ENCODE results near the gene CDH24. TPM values are rescaled to one million over a fixed set of nuclear protein-coding genes. Genes with fewer than 3 reads are reported as not detected.

Gene CDH24
- total and polyA plus RNA-seq, 2 of the 13 experiments (the other 11 are each of a cell fraction or from before 2014, with no cell fraction given): 0.69 to 0.99 TPM

DNA sequence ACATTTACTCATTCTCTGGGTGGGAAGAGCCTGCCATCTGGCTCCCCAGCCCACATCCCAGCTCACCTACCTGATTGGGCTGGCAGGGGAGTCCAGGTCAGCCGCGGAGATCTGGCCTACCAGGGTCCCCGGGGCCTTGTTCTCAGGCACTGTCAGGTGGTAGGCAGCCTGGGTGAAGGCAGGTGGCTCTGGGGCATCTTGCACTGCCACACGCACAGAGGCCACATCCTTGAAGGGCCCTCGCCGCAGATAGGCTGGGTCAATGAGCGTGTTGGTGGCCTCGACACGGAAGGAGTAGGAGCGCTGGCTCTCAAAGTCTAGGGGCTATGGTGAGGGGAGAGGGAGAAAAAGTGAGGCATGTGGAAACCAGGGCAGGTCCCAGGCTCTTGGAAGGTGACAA lies 3.9 kb downstream of the CDH24 start (continued):
- TF ChIP-seq, protein P1, sequence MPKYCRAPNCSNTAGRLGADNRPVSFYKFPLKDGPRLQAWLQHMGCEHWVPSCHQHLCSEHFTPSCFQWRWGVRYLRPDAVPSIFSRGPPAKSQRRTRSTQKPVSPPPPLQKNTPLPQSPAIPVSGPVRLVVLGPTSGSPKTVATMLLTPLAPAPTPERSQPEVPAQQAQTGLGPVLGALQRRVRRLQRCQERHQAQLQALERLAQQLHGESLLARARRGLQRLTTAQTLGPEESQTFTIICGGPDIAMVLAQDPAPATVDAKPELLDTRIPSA (CRISPR knock-in tag; IDR thresholded peaks at IDR 0.05; ENCODE audit: borderline replicate concordance): no peak
- TF ChIP-seq, protein P2, sequence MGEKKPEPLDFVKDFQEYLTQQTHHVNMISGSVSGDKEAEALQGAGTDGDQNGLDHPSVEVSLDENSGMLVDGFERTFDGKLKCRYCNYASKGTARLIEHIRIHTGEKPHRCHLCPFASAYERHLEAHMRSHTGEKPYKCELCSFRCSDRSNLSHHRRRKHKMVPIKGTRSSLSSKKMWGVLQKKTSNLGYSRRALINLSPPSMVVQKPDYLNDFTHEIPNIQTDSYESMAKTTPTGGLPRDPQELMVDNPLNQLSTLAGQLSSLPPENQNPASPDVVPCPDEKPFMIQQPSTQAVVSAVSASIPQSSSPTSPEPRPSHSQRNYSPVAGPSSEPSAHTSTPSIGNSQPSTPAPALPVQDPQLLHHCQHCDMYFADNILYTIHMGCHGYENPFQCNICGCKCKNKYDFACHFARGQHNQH (CRISPR knock-in tag; IDR thresholded peaks at IDR 0.05): no peak
- TF ChIP-seq ZNF768 (CRISPR knock-in tag; IDR thresholded peaks at IDR 0.05) (0 out of 2 replicates have a peak, but pooled peaks have one; percentile 44), ZNF225 (CRISPR knock-in tag; IDR thresholded peaks at IDR 0.05) (peak; percentile 85; the same call in 1 of the 2 replicates), REL (CRISPR knock-in tag; conservative IDR thresholded peaks at IDR 0.05) (no peak), ZNF720 (CRISPR knock-in tag; IDR thresholded peaks at IDR 0.05) (no peak), YEATS2 (CRISPR knock-in tag; IDR thresholded peaks at IDR 0.05; ENCODE audit: borderline replicate concordance) (no peak), PTBP1 (IDR thresholded peaks at IDR 0.05; ENCODE audit: low read depth, low read length, poor library complexity, severe bottlenecking) (no peak), HHEX (CRISPR knock-in tag; IDR thresholded peaks at IDR 0.05) (no peak), NFYB (CRISPR knock-in tag; IDR thresholded peaks at IDR 0.05) (0 out of 2 replicates have a peak, but pooled peaks have one; percentile 2), ZNF569 (CRISPR knock-in tag; IDR thresholded peaks at IDR 0.05; ENCODE audit: borderline replicate concordance) (no peak), GLI4 (CRISPR knock-in tag; IDR thresholded peaks at IDR 0.05; ENCODE audit: borderline replicate concordance) (no peak), ZNF83 (CRISPR knock-in tag; IDR thresholded peaks at IDR 0.05; ENCODE audit: borderline replicate concordance) (0 out of 2 replicates have a peak, but pooled peaks have one; percentile 30), ZNF224 (CRISPR knock-in tag; IDR thresholded peaks at IDR 0.05) (no peak), REXO4 (CRISPR knock-in tag; IDR thresholded peaks at IDR 0.05; ENCODE audit: borderline replicate concordance) (0 out of 2 replicates have a peak, but pooled peaks have one; percentile 47), NAIF1 (CRISPR knock-in tag; IDR thresholded peaks at IDR 0.05; ENCODE audit: borderline replicate concordance) (no peak), MEIS2 (CRISPR knock-in tag; IDR thresholded peaks at IDR 0.05) (no peak), ZNF790 (CRISPR knock-in tag; IDR thresholded peaks at IDR 0.05; ENCODE audit: borderline replicate concordance) (no peak)
- TF ChIP-seq, protein P3, sequence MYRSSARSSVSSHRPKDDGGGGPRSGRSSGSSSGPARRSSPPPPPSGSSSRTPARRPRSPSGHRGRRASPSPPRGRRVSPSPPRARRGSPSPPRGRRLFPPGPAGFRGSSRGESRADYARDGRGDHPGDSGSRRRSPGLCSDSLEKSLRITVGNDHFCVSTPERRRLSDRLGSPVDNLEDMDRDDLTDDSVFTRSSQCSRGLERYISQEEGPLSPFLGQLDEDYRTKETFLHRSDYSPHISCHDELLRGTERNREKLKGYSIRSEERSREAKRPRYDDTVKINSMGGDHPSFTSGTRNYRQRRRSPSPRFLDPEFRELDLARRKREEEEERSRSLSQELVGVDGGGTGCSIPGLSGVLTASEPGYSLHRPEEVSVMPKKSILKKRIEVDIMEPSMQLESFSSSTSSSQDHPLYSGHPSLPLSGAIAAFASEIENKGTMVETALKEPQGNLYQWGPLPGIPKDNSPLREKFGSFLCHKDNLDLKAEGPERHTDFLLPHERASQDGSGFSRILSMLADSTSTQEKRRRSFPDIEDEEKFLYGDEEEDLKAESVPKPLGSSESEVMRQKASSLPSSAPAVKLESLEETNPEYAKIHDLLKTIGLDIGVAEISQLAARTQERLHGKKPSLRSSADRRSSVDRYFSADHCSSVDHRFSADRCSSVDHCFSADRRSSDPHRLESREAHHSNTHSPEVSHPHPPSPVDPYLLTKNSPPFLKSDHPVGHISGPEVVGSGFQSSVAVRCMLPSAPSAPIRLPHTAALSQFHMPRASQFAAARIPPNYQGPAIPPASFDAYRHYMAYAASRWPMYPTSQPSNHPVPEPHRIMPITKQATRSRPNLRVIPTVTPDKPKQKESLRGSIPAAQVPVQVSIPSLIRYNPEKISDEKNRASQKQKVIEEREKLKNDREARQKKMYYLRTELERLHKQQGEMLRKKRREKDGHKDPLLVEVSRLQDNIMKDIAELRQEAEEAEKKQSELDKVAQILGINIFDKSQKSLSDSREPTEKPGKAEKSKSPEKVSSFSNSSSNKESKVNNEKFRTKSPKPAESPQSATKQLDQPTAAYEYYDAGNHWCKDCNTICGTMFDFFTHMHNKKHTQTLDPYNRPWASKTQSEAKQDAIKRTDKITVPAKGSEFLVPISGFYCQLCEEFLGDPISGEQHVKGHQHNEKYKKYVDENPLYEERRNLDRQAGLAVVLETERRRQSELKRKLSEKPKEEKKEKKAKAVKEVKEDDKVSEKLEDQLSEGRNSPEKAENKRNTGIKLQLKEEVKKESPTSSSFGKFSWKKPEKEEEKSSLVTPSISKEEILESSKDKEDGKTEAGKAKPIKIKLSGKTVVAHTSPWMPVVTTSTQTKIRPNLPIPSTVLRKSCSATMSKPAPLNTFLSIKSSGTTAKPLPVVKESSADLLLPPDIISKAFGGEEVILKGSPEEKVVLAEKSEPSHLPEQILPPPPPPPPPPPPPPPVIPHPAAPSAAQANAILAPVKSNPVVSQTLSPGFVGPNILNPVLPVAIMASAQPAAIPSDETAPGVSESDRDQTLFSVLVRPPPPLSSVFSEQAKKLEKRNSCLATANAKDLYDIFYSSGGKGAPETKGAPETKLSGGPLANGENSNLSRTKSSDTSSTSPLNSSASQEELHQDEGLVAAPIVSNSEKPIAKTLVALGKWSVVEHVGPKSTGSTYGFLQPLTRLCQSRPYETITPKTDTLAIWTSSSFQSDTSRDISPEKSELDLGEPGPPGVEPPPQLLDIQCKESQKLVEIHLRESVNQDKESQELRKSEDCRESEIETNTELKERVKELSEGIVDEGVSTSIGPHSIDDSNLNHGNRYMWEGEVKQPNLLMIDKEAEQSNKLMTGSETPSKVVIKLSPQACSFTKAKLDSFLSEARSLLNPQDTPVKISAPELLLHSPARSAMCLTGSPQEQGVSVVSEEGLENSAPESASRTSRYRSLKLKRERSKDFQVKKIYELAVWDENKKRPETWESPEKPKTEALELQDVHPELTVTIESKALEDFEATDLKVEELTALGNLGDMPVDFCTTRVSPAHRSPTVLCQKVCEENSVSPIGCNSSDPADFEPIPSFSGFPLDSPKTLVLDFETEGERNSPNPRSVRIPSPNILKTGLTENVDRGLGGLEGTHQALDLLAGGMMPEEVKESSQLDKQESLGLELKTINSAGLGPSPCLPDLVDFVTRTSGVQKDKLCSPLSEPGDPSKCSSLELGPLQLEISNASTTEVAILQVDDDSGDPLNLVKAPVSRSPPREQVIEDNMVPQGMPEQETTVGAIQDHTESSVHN (CRISPR knock-in tag; IDR thresholded peaks at IDR 0.05): no peak
